T47D (cell line): ENCODE results near the gene FARS2.

Experiments used
- DNase-seq, 2 experiments: peaks; one replicate each; pipeline versions ENCODE4 v3.0.0 to v3.0.0-alpha.2; 2011 to 2012; ENCODE audit warnings: low read depth in 1 of 2, low spot score in 1 of 2
- JUND ChIP-seq: IDR thresholded peaks from 2 replicates; pipeline ENCODE4 v1.6.1; 2012; ENCODE audit warnings: low read depth
- in situ Hi-C: cut with HindIII; loops from 2 replicates; pipeline ENCODE4 v1.10.0; 2016; ENCODE audit warnings: low sequenced_read_pairs, low pct_unique_long_range_greater_than_20kb

The FARS2 gene

DNA sequence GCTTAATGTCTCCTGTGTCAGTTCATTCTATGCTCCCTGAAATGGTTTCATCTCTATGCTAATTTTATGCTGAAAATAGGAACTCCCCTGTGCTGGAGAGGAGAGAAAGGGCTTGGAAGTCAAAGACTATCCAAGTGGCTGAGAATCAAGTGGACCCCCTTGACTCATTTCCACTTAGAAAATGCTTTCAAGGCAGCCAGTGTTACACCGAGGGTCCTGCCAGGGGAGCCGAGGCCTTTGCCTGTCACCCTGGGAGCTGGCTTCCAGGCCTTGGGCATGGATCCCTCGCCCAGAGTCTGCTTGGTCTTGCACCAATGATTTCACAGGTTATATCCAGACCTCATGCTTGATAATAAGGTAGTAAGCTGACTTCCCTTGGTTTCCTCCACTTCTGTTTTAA lies 402.8 kb downstream of the FARS2 start:
- in situ Hi-C loops: no loop called here
- DNase-seq: no peak
- no peak for TF ChIP-seq JUND

DNA sequence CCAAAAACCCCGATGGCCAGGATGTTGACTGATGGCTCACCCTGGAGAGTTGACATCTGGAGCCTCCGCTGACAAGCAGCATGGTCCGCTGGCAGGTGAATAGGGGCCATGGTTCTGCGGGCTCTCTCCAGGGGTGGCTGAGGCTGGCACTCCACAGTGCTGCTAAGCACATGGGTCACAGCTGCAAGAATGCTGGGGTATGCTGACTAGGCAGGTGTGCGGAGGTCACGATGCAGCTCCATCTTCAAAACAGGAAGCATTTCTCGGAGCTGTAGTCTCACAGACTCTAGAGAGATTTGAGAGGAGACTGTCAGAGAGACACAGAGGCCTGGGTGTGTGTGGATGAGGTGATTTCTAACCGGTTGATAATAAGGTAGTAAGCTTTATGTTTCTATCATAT lies 403.9 kb downstream of the FARS2 start:
- in situ Hi-C loops: no loop called here
- TF ChIP-seq JUND: no peak
- DNase-seq: no peak

DNA sequence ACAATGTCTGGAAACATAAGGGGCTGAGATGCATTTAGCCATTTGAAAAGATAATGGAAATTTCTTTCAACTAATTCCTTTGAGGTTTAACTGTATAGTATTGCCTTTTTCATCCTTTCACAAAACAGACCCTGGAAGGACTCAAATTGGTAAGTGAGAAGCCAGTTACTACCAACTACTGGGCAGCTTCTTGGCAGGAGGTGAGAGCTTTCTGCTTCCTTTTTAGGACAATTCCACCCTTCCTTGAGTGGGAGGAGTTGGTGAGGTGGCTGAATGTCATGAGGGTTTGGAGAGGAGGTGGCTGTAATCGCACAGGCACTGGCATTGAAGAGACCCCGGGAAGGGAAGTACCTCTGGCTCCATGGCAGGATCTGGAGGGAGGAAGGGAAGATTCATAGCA lies 404.4 kb downstream of the FARS2 start:
- TF ChIP-seq JUND: no peak
- DNase-seq: no peak
- in situ Hi-C loops: no loop called here

DNA sequence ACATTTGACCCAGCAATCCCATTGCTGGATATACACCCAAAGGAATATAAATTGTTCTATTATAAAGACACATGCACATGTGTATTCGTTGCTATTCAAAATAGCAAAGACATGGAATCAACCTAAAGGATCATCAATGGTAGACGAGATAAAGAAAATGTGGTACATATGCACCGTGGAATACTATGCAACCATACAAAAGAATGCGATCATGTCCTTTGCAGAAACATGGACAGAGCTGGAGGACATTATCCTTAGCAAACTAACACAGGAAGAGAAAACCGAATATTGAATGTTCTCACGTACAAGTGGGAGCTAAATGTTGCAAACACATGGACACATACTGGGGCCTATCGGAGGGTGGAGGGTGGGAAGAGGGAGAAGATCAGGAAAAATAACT lies 405.4 kb downstream of the FARS2 start:
- TF ChIP-seq JUND: no peak
- DNase-seq: no peak
- in situ Hi-C loops: no loop called here

DNA sequence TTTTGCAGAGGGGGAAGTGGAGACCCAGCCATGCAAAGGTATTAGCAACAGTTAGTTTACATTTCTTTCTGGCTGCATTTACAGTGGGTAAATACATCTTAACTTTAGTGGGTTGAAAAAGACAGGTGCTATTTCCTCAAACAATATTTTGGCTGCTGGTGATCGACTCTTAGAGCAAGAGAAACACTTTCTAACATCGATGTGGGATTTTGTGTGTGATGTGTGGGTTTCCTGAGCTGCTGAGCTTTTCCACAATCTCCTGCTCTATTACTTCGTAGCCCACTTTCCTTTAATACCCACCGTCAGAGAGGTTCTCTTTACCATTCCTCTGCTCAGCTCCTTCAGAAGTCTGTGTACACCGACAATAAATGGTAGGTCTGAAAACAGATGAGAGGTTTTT lies 406.4 kb downstream of the FARS2 start:
- in situ Hi-C loops: no loop called here
- TF ChIP-seq JUND: no peak

DNA sequence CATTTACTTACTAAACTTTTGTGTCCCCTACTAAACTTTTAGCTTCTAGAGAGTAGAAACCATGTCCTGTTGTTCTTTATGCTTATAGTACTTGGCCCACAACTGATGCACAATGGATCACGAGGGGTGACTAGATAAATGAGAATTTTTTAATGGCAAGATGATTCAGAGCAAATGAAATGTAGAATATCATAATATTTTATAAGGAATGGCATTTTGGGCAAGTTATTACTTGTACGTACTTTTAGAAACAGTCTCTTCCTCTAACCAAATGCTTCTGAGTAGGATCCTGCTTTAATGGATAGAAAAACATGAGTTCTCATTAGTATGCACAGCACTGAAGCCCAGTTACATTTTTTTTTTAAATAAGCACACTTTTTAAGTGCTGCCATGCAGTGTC lies 409.1 kb downstream of the FARS2 start:
- DNase-seq: no peak
- no peak for TF ChIP-seq JUND
- in situ Hi-C loops: no loop called here

More for the DNA sequence above, 406.4 kb downstream of the FARS2 start:
- no peak for DNase-seq

DNA sequence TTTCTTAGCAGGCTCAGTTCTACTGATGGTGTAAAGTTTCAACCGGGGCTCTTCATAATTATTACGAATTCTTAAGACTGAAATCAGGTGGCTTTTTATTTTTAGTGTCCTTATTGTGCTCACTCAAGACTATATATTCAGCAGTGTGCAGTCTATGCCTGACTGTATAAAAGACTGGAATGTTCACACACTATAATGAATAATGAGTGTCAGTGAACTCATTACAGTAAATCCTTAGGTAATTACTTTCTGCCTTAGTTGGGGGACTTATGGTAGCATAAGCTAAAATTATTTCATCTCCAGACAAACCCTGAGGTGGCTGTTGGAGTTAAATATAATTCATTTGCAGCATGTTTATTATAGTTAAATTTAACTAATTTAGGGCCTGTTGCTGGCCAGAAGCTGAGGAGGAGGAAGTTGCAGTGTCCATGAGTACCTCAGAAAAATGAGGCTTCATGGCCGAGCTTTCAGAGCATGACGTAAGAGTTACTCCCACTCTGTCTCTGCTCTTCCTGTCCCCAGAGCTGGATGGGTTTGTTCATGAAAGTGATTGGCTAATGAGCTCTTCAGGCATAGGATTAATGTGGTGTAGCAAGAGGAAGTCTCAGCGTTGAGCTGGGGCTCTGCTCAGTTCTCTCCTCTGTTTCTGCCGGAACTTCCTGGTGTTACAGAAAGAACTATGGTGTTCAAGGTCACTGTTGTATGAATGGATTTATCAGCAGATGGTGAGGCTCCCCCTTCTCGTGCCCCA lies 409.7 kb downstream of the FARS2 start:
- no peak for TF ChIP-seq JUND
- DNase-seq: no peak
- in situ Hi-C loops: no loop called here

DNA sequence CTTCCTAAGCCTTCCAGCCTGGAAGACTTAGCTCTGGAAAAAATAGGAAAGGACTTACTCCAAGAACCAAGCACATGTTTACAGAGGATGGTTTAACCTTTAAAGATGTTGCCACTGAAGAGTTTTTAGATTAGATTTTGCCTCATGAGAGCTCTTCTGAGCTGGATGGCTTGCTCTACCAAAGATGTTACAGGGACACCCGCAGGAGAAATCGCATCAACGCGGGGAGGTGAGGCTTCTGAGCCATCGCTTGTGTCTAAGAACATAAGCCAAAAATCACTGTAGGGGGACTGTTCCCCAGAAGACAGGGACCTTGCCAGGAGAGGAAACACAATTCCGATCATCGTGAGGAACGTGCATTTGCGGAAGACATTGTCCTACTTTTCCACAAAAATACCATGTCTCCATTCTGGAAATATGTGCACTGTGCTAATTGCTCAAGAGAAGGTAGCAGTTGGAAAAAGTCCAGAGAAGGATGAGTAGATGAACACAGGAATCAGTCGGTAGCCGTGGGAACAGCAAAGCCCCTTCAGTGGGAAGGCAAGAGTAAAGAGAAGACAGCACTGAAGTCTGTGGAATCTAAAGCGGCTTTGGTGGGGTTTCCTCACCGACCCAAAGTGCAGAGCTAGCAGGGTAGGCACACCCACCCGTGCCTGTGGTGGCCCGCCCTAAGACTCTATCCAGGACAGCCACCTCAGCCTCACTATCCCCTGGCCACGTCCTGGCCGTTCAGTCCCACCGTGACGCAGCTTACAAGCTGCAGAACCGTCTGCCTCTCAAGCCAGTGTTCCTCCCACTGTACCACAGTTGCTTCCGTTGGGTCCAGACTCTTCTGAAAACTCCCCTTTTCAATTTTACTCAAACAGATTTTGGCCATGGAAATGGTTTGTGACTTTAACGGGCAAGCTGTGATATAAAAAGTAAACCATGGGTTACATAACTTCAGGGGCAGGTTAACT lies 410.6 kb downstream of the FARS2 start:
- DNase-seq: no peak
- in situ Hi-C loops: no loop called here
- TF ChIP-seq JUND: no peak

DNA sequence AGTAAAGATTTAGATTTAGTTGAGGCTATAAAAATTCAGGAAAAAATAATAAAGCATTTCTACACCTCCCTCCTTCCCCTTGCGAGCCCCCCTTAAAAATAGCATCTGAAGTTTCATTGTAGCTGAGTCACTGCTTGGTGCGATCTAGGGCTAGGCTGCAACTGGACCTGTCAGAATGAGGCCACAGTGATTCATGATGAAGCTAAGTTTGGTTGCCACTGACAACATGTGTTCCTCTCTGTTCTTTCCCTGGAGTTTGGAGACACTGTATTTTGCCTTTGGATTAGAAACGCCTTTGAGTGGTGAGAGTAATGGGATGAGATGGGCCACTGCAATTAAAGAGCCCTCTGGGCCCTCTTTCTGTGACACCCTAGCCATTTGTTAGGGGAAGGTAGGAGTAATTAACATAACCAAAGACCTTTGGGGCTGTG lies 411.3 kb downstream of the FARS2 start:
- DNase-seq: no peak
- no peak for TF ChIP-seq JUND
- in situ Hi-C loops: no loop called here

DNA sequence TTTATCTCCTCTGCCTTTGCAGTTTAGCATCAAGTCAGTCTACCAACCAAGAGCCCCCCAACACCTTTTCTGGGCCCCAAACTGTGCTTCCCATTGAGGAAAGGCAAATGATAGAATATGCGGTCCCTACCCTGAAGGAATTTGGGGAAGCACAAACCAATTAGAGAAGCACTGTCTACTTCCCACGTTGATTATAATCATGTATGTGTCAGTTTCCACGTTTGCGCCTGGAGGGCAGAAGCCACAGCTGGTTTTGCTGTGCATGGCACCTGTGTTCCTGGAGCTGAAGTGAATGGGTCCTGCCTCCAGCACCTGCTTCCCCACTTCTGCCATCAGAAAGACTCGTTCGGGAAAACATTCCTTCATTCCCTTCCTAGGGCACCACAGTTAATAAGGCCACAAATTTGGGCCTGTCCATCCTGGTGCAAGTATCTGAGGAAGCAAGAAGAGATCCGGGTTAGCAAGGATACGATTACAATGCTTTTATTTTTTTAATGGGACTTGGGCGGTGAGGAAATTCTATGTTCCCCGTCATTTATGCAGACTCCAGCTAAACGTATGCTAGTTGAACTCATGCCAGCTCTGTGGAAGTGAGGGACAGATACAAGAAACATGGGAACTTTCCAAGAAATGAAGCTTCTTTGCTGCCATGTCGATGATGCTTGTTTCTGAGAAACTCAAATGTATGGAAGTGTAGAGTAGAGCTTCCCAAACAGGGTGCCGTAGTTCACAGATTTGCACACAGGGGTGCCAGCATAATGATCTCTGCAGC lies 411.9 kb downstream of the FARS2 start:
- no peak for TF ChIP-seq JUND
- in situ Hi-C loops: no loop called here
- DNase-seq: peak in 1 of 2 experiments; percentile 35

DNA sequence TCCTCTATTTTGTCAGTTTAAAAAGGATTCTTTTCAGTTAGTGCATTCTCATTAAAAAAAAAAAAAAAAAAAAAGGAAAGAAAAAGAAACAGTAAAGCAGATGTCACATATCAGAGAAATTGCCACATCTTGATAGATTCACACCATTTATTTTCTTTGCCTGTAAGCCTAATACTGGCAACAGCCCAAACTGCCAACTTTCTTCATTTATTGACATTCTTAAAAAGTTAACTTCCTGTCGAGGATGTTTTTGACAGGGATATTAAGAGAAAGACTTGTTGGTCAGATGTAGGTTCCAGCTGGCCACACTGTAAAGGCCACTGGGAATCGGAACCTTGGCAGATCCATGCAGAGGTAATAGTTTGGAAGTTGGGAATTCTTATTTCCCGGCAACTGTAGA lies 412.8 kb downstream of the FARS2 start:
- in situ Hi-C loops: no loop called here
- DNase-seq: no peak

DNA sequence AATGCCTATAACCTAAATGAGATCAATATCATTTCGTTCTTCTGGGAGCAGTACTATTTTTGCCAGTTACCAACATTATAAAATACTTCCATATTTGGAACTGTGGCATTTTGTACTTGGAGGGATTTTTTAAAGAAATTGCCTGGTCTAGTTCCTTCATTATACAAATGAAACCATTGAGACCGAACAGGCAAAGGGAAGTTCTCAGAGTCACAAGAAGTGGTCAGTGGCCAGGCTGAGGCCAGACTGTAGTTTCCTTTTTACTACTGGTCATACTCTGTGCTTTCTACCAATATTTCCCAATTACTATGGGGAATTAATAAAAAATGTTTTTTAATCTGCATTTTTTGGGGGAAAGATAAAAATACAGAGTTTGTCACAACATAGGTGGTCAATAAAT lies 413.4 kb downstream of the FARS2 start:
- no peak for TF ChIP-seq JUND
- in situ Hi-C loops: no loop called here
- DNase-seq: no peak

More for the DNA sequence above, 412.8 kb downstream of the FARS2 start:
- TF ChIP-seq JUND: no peak

DNA sequence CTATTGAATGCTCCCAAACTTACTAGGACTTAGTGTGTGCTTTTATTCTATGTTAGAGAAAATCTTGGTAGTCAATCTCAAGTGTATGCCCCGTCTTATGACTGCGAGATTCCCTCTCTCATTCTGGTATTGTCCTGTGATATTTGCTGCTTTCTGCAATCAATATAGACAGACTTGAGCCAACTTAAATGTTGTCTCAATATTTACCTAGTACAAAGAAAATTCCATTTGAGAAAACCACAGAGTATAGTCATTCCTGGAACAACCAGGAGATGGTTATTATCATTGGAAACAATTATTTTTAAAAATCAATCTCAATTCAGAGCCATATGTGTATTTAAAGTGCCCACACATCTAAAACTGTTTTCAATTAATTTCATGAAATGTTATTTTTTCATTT lies 415.4 kb downstream of the FARS2 start:
- no peak for DNase-seq
- TF ChIP-seq JUND: no peak
- in situ Hi-C loops: no loop called here
